ENCODE measurements around the gene MRGPRF. TPM values are rescaled to one million over a fixed set of nuclear protein-coding genes. Genes with fewer than 3 reads are reported as not detected.
A peak's percentile ranks its signal among the peaks of the same experiment; 100 is the strongest.

MRGPRF gene
- total RNA-seq, 1 donor from 2014 or later: 0.53 TPM

GRCh38 chr11:68994161-68994893, 18.7 kb downstream of the MRGPRF start:
- no peak for DNase-seq (ENCODE audit: low read depth)
- Histone ChIP-seq H3K36me3 (ENCODE audit: control insufficient read depth, insufficient read depth, low read length) (no peaks in the 10 kb centered on the region), H3K27me3 (ENCODE audit: control insufficient read depth, insufficient read depth, low read length) (peaks cover 8% of the 10 kb centered on the region), H3K4me3 (ENCODE audit: low read depth, low read length) (no peak overlapping the region)
- FAIRE-seq: no peak
- TF ChIP-seq, protein P1, sequence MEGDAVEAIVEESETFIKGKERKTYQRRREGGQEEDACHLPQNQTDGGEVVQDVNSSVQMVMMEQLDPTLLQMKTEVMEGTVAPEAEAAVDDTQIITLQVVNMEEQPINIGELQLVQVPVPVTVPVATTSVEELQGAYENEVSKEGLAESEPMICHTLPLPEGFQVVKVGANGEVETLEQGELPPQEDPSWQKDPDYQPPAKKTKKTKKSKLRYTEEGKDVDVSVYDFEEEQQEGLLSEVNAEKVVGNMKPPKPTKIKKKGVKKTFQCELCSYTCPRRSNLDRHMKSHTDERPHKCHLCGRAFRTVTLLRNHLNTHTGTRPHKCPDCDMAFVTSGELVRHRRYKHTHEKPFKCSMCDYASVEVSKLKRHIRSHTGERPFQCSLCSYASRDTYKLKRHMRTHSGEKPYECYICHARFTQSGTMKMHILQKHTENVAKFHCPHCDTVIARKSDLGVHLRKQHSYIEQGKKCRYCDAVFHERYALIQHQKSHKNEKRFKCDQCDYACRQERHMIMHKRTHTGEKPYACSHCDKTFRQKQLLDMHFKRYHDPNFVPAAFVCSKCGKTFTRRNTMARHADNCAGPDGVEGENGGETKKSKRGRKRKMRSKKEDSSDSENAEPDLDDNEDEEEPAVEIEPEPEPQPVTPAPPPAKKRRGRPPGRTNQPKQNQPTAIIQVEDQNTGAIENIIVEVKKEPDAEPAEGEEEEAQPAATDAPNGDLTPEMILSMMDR (IDR thresholded peaks at IDR 0.05; ENCODE audit: insufficient read depth, low read length, severe bottlenecking): no peak

DNA sequence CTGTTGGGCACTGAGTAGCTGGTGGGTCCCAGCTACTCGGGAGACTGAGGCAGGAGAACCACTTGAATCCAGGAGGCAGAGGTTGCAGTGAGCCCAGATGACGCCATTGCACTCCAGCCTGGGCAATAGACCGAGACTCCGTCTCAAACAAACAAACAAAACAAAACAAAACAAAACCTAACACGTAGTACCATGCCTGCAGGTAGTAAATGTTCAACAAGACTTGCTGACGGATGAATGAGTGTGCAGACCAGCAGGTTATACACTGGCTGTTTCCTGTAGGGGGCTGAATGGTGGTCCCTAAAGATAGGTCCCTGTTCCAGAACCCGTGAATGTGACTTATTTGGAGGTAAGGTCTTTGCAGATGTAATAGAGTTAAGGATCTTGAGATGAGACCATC, 19.5 kb downstream of the MRGPRF start:
- H3K36me3 ChIP-seq (ENCODE audit: control insufficient read depth, insufficient read depth, low read length): no peaks in the 10 kb centered on the region
- FAIRE-seq: no peak
- TF ChIP-seq, protein P1 (IDR thresholded peaks at IDR 0.05; ENCODE audit: insufficient read depth, low read length, severe bottlenecking): no peak
- peak; percentile 68 for DNase-seq (ENCODE audit: low read depth)
- H3K27me3 ChIP-seq (ENCODE audit: control insufficient read depth, insufficient read depth, low read length): peaks cover 8% of the 10 kb centered on the region
- no peak overlapping the region for H3K4me3 ChIP-seq (ENCODE audit: low read depth, low read length)

DNA sequence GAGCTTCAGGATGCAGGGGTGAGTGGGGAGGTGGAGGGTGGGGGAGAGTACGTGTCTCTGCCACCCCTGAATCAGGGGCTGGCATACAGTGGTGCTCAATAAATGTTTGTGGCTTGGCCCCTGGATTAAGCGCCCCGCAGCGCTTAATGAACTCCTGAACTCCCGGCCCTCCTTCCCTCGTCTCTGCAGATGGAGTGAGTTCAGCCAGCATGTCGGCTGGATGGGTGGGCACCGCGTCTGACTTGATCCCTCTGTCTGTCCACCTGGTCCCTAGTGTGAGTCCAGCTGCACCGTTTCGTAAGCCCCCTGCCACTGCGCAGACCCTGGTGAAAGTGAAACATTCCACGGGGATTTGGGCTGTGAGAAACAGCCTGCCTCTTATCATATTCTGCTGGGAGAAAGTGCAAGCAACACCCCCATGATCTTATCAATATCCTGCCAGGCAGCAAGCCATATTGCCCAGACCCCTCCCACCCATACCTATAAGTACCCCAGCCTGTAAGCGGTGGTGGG, 20.2 kb downstream of the MRGPRF start:
- no peak for FAIRE-seq

GRCh38 chr11:68990995-68991780, 21.9 kb downstream of the MRGPRF start:
- FAIRE-seq (no peak), DNase-seq (ENCODE audit: low read depth) (no peak)
- Histone ChIP-seq H3K27me3 (ENCODE audit: control insufficient read depth, insufficient read depth, low read length) (peaks cover 6% of the 10 kb centered on the region), H3K4me3 (ENCODE audit: low read depth, low read length) (no peak overlapping the region), H3K36me3 (ENCODE audit: control insufficient read depth, insufficient read depth, low read length) (no peaks in the 10 kb centered on the region)
- TF ChIP-seq, protein P1 (IDR thresholded peaks at IDR 0.05; ENCODE audit: insufficient read depth, low read length, severe bottlenecking): no peak

More for the DNA sequence above, 20.2 kb downstream of the MRGPRF start:
- no peak overlapping the region for H3K4me3 ChIP-seq (ENCODE audit: low read depth, low read length)
- peaks cover 8% of the 10 kb centered on the region for H3K27me3 ChIP-seq (ENCODE audit: control insufficient read depth, insufficient read depth, low read length)
- TF ChIP-seq, protein P1 (IDR thresholded peaks at IDR 0.05; ENCODE audit: insufficient read depth, low read length, severe bottlenecking): no peak
- no peaks in the 10 kb centered on the region for H3K36me3 ChIP-seq (ENCODE audit: control insufficient read depth, insufficient read depth, low read length)
- no peak for DNase-seq (ENCODE audit: low read depth)

DNA sequence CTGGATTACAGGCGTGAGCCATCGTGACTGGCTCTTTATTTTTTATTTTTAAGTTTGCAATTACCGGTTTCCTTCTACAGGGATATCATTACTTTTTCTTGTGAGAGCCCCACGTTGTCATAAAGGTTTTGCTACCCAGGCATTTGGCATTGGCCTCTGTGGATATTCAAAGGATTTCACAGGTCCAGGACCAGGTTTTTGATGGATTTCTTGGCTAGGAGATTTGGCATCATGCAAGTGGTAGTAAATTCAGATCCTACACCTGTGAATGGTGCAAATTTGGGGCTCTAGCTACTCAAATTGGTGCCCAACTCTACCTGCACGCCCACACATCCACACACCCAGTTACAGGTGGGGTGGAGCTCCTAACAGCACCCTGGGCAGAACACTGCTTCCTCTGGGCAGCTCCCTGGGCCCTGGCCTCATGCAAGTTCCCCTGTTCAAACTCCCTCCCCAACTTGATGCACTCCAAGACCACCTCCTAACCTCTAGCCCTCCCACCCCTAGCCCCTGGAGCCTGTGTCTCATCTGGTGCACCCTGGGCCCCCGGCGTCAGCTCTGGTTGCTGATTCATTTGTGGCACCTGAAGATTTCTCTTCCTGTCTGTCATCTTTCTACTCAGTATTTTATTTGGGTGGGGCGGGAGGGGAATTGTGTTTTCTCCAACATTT, 23.0 kb downstream of the MRGPRF start:
- no peak for DNase-seq (ENCODE audit: low read depth)
- no peak overlapping the region for H3K4me3 ChIP-seq (ENCODE audit: low read depth, low read length)

More for the DNA sequence above, 23.0 kb downstream of the MRGPRF start:
- FAIRE-seq: no peak
- peaks cover 6% of the 10 kb centered on the region for H3K27me3 ChIP-seq (ENCODE audit: control insufficient read depth, insufficient read depth, low read length)
- TF ChIP-seq, protein P1 (IDR thresholded peaks at IDR 0.05; ENCODE audit: insufficient read depth, low read length, severe bottlenecking): no peak
- H3K36me3 ChIP-seq (ENCODE audit: control insufficient read depth, insufficient read depth, low read length): no peaks in the 10 kb centered on the region

All from bronchial epithelial cell (primary cell).